Heart left ventricle (tissue), 16 donors: Measurements from ENCODE around the gene SETD7. TPM values are rescaled to one million over a fixed set of nuclear protein-coding genes. Genes with fewer than 3 reads are reported as not detected.

Source experiments
- ATAC-seq, 4 donors: fragments of 200-7000 bp; cut with Tn5 transposase; one replicate each; pipeline ENCODE4 v1.9.1; 2020 to 2022; ENCODE audit warnings: moderate library complexity in 4 of 4, mild to moderate bottlenecking in 3 of 4, moderate number of reproducible peaks in 1 of 4
- DNase-seq, 5 donors: peaks; one replicate each; pipeline ENCODE4 v3.0.0-alpha.2; 2020
- H3K27ac ChIP-seq, 12 donors: fragments of 200-600 bp; sonication (generic) in 4 of 12; one replicate each; pipeline versions ENCODE4 v1.5.0 to v1.8.0; 2016 to 2022; ENCODE audit warnings: mild to moderate bottlenecking in 2 of 12
- H3K27me3 ChIP-seq, 9 donors: fragments of 200-600 bp; sonication (generic) in 2 of 9; one replicate each; pipeline versions ENCODE4 v1.5.1 to v1.8.0; 2016 to 2022; ENCODE audit warnings: mild to moderate bottlenecking in 3 of 9
- H3K36me3 ChIP-seq, 9 donors: fragments of 200-600 bp; sonication (generic) in 2 of 9; one replicate each; pipeline versions ENCODE4 v1.5.0 to v1.8.0; 2018 to 2022; ENCODE audit warnings: mild to moderate bottlenecking in 2 of 9
- H3K4me1 ChIP-seq, 12 donors: fragments of 200-600 bp; sonication (generic) in 4 of 12; one replicate each; pipeline versions ENCODE4 v1.5.0 to v1.8.0; 2016 to 2022; ENCODE audit warnings: mild to moderate bottlenecking in 3 of 12
- H3K4me3 ChIP-seq, 12 donors: fragments of 200-600 bp; sonication (generic) in 4 of 12; one replicate each; pipeline versions ENCODE4 v1.5.0 to v1.8.0; 2017 to 2022; ENCODE audit warnings: mild to moderate bottlenecking in 9 of 12, moderate library complexity in 4 of 12
- H3K9me3 ChIP-seq, 12 donors: fragments of 200-600 bp; sonication (generic) in 4 of 12; one replicate each; pipeline versions ENCODE4 v1.5.0 to v1.8.0; 2016 to 2022; ENCODE audit warnings: mild to moderate bottlenecking in 1 of 12
- POLR2A ChIP-seq, 2 donors: fragments of 450-650 bp; IDR thresholded peaks; one replicate each; pipeline ENCODE4 v1.6.1; 2017; ENCODE audit warnings: antibody characterized with exemption in 2 of 2, mild to moderate bottlenecking in 2 of 2, moderate library complexity in 2 of 2
- WGBS, 4 donors: extraction: QIAGEN DNeasy Blood & Tissue Kit in 2 of 4; methylation state at CpG; one replicate each; pipeline versions ENCODE4 v1.1.5 to v1.1.7; 2013 to 2018; 5-methylcytosine and 5-hydroxymethylcytosine counted together
- intact Hi-C, 10 donors: fragments of 100-400 bp; cut with DNase I; formaldehyde crosslinking; loops; one replicate each; pipeline versions ENCODE4 v1.11.1 to v1.14.2; 2022
- polyA plus RNA-seq, 2 donors: library from polyadenylated mRNA; stranded (reverse); fragments of 200-250 nt; gene quantifications; one replicate each; pipeline ENCODE4 v1.2.3, GENCODE V29; 2013
- total RNA-seq, 9 donors: library from RNA; depleted of rRNA in 2 of 9; stranded (reverse); fragments of >200 nt in 2 of 9; fragmentation: NEBNext Ultra II Directional in 3 of 9; extraction: Animal tissue kit (Norgen Biotek cat#: 25700) in 3 of 9; gene quantifications; one replicate each; pipeline versions ENCODE4 v1.1.0 to v1.2.4, GENCODE V29; 2016 to 2023
- TF ChIP-seq, protein P1 (sequence below), 12 donors: fragments of 200-600 bp; sonication (generic) in 4 of 12; IDR thresholded peaks; one replicate each; pipeline versions ENCODE4 v1.5.0 to v1.8.0; 2018 to 2022; ENCODE audit warnings: antibody characterized with exemption in 12 of 12, mild to moderate bottlenecking in 5 of 12
- donor health status: ischemic (EF 13 %, LVEDD 7.1; RV severe dilation, severe dysfunction).
- donor health status: healthy with polysubstance abuse.
- donor health status: DM: no; HTN: yes; CAD: no.
- donor health status: DM: no; HTN: no; CAD: no.
- donor health status: ischemic (EF 25% LVEDD 6.9; RV normal size, moderate dysfunction).
- donor health status: ischemic (EF 25% LVEDD 5.7; RV mildly dilated, moderate dysfunction).
- donor health status: healthy.
- donor health status: DM: yes; HTN: yes; CAD: no.
- donor health status: ischemic (EF 35%, LVEDD 5.7; RV mildly dilated, moderate dysfunction).
- donor health status: nonischemic (EF 11% LVEDD 7.7; RV severe dilation, severe dysfunction).
- donor health status: DM: yes; HTN: yes; CAD: no.
- donor health status: PGD.
- donor health status: ischemic (EF 29% LVEDD 5.4; RV normal size, mild dysfunction).
- donor health status: nonischemic (EF 23%, LVEDD 6.1; RV moderate dilation, normal function).

Gene SETD7
- total and polyA plus RNA-seq, 11 donors: 11.2 to 78.6 (median 58.0) TPM

DNA sequence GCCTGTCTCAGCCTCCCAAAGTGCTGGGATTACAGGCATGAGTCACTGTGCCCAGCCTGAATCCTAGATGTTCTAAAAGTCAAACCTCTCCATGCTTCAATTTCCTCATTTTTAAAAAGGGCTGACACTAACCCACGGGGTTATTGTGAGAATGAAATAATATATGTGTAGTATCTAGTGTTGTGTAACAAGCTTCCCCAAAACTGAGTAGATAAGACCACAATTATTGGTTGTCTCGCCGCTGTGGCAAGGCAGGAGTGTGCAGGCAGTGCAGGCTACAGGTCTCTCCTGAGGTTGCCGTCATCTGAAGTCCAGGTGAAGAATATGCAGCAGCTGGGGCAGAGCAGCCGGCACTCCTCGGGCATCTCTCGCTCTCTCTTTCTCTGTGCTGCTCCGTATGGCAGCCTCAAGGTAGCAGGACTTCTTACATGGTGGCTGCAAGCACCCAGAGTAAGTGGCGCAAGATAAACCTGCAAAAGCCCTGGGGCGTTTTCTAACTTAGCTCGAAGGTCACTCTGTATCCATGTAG lies 71.2 kb downstream of the SETD7 start:
- Histone ChIP-seq H3K27me3 (no peaks in the 10 kb centered on the region), H3K36me3 (no peaks in the 10 kb centered on the region), H3K4me1 (peaks cover 0 to 4% (median 0%) of the 10 kb centered on the region in 12 donors), H3K27ac (no peak overlapping the region), H3K4me3 (no peak overlapping the region), H3K9me3 (no peaks in the 10 kb centered on the region)
- DNase-seq (no peak), ATAC-seq (no peak)
- TF ChIP-seq, protein P1, sequence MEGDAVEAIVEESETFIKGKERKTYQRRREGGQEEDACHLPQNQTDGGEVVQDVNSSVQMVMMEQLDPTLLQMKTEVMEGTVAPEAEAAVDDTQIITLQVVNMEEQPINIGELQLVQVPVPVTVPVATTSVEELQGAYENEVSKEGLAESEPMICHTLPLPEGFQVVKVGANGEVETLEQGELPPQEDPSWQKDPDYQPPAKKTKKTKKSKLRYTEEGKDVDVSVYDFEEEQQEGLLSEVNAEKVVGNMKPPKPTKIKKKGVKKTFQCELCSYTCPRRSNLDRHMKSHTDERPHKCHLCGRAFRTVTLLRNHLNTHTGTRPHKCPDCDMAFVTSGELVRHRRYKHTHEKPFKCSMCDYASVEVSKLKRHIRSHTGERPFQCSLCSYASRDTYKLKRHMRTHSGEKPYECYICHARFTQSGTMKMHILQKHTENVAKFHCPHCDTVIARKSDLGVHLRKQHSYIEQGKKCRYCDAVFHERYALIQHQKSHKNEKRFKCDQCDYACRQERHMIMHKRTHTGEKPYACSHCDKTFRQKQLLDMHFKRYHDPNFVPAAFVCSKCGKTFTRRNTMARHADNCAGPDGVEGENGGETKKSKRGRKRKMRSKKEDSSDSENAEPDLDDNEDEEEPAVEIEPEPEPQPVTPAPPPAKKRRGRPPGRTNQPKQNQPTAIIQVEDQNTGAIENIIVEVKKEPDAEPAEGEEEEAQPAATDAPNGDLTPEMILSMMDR (IDR thresholded peaks at IDR 0.05): no peak
- no peak for TF ChIP-seq POLR2A (IDR thresholded peaks at IDR 0.05)
- 81 to 90% (median 88%) methylated on average over 9 to 11 of the region's 11 CpGs for WGBS, 4 donors
- intact Hi-C loops: no loop called here

DNA sequence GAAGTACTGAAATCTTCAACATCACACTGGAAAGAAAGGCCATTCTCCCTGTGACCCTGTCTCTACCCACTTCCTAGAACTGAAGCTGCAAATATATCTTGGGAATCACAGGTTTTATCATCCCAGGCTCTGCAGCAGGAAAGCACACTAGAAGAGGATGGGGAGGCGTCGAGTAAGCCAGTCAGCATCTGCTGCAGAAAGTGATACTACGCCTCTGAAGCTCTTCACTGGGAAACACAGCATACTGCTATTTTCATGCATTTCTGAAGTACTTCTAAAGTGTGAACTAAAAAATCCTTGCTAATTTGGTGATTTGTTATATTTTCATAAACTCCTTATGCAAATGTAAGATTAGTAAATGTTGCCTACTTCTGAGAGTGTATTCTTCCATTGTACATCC lies 73.0 kb downstream of the SETD7 start:
- H3K27me3 ChIP-seq: no peaks in the 10 kb centered on the region
- TF ChIP-seq, protein P1 (IDR thresholded peaks at IDR 0.05): no peak
- TF ChIP-seq POLR2A (IDR thresholded peaks at IDR 0.05): no peak
- no peaks in the 10 kb centered on the region for H3K9me3 ChIP-seq
- H3K4me3 ChIP-seq: no peak overlapping the region
- no peak for DNase-seq
- no peak overlapping the region for H3K27ac ChIP-seq
- H3K4me1 ChIP-seq: peaks cover 0 to 10% (median 0%) of the 10 kb centered on the region in 12 donors
- intact Hi-C loops: no loop called here
- no peaks in the 10 kb centered on the region for H3K36me3 ChIP-seq
- 95 to 100% (median 95%) methylated on average over 3 of the region's 3 CpGs for WGBS, 4 donors
- no peak for ATAC-seq

DNA sequence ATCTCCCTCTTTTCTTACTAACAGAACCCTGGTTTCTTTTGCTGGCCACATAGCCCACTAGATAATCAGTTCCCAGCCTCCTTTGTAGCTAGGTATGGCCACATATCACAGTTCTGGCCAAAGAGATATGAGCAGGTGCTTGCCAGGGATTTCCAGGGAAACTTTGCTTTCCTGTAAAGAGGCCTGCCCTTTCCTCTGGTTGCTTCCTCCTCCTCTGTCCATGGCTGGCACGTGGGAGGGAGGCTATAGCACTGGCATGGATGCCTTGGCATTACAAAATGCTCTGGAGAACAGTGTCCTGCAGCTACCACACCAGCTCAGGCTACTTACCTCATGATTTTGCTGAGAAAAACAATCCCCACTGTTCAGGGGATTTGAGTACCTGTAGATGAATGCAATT lies 74.6 kb downstream of the SETD7 start:
- 41 to 68% (median 53%) methylated on average over 1 of the region's 1 CpG for WGBS, 4 donors
- TF ChIP-seq POLR2A (IDR thresholded peaks at IDR 0.05): no peak
- TF ChIP-seq, protein P1 (IDR thresholded peaks at IDR 0.05): no peak
- ATAC-seq (no peak), DNase-seq (no peak)
- H3K9me3 ChIP-seq: no peaks in the 10 kb centered on the region
- peaks cover 0 to 20% (median 0%) of the 10 kb centered on the region in 12 donors for H3K4me1 ChIP-seq
- peaks cover 0 to 5% (median 0%) of the 10 kb centered on the region in 9 donors for H3K36me3 ChIP-seq
- H3K4me3 ChIP-seq: no peak overlapping the region
- H3K27ac ChIP-seq: no peak overlapping the region
- intact Hi-C loops: no loop called here
- no peaks in the 10 kb centered on the region for H3K27me3 ChIP-seq

DNA sequence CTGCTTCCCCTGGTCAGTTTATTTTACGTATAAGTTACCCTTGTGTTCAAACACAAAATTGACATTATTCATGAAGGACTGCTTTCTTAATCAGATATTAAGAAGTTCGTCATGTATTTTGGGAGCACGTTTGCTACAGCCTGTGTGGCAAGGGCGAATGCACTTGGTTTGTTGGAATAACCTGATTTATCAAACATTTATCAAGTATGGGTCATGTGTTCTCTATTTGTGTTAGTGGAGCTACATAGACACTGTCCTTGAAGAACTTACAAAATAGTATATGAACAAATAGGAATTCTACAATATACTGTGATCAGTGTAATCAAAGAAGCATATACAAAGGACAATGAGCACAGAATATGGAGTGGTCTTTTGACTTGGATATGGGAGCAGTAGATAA lies 79.7 kb downstream of the SETD7 start:
- DNase-seq (no peak), ATAC-seq (no peak)
- 92 to 97% (median 95%) methylated on average over 4 of the region's 4 CpGs for WGBS, 4 donors
- Histone ChIP-seq H3K36me3 (peaks cover 0 to 32% (median 23%) of the 10 kb centered on the region in 9 donors), H3K9me3 (peaks cover 0 to 12% (median 2%) of the 10 kb centered on the region in 12 donors), H3K4me1 (peaks cover 0 to 20% (median 0%) of the 10 kb centered on the region in 12 donors), H3K27me3 (no peaks in the 10 kb centered on the region), H3K4me3 (no peak overlapping the region), H3K27ac (no peak overlapping the region)
- intact Hi-C loops: no loop called here
- no peak for TF ChIP-seq POLR2A (IDR thresholded peaks at IDR 0.05)
- TF ChIP-seq, protein P1 (IDR thresholded peaks at IDR 0.05): no peak
